Measurements from ENCODE around the gene PARN. TPM values are rescaled to one million over a fixed set of nuclear protein-coding genes. Genes with fewer than 3 reads are reported as not detected.

Gene PARN
- polyA plus RNA-seq, 1 experiment: 18.5 TPM

- Histone ChIP-seq H3K36me3 (ENCODE audit: control insufficient read depth, insufficient read depth, low read length) (peaks cover 12% of the 10 kb centered on the region), H3K27me3 (ENCODE audit: control insufficient read depth, insufficient read depth, low read length) (no peaks in the 10 kb centered on the region), H3K4me3 (ENCODE audit: low read depth, low read length) (no peak overlapping the region)
- POLR2A ChIA-PET: no interaction called here
- CTCF ChIA-PET: no interaction called here
- TF ChIP-seq CTCF (IDR thresholded peaks at IDR 0.05; ENCODE audit: insufficient read depth, low read depth, low read length): no peak
- no peak for DNase-seq (ENCODE audit: low read depth)
Measured at GRCh38 chr16:14669776-14670175, 39.7 kb upstream of the PARN start.

- no peak for DNase-seq (ENCODE audit: low read depth)
- TF ChIP-seq CTCF (IDR thresholded peaks at IDR 0.05; ENCODE audit: insufficient read depth, low read depth, low read length): no peak
- Histone ChIP-seq H3K27me3 (ENCODE audit: control insufficient read depth, insufficient read depth, low read length) (no peaks in the 10 kb centered on the region), H3K36me3 (ENCODE audit: control insufficient read depth, insufficient read depth, low read length) (peaks cover 13% of the 10 kb centered on the region), H3K4me3 (ENCODE audit: low read depth, low read length) (no peak overlapping the region)
- ChIA-PET CTCF (no interaction called here), POLR2A (interaction anchor here (0.7 kb wide), 1 partner anchor 14 kb away, joined by 3 read pairs; no protein-coding TSS in a partner anchor)
Measured at GRCh38 chr16:14668556-14669223, 38.6 kb upstream of the PARN start.

DNA sequence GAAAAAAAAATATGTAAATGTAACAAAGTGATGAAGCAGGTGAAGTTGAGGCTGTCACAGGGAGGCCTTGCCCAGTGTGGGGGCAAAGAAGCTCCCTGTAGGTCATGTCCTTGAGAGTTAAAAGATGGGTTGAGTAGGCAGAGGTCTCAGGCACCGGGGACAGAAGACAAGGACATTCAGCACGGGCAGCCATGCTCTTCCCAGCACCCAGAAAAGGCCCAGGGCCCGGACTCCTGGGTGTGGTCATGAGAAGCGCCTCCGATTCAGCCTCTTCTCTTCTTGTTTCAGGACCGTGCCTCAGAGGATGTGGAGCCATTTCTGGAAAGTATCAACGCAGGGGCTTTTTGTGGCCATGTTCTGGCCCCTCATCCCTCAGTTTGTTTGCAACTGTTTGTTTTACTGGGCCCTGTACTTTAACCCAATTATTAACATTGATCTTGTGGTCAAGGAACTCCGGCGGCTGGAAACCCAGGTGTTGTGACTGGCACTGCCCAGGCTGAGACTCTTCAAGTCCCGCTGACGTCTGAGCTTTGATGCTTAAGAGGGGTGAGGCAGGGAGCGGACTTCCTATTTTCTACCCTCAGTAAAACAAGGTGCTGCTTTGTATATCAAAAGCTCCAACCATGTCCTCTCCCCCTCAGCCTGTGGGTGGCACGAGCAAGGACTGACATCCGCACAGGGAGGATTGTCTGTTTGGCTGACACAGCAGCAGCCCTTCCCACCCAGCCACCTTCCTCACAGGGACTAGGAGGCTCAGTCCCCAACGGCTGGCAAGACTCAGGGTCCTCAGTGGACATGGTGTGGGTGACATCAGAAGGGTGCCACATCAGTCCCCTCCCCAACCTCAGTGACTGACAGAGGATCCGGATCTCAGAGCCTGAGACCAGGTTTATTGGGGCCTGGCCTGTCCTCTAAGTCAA is 37.5 kb upstream of the PARN start:
- ChIA-PET CTCF (interaction anchor here (0.7 kb wide), 1 partner anchor 12 kb away, joined by 3 read pairs; no protein-coding TSS in a partner anchor), POLR2A (no interaction called here)
- DNase-seq (ENCODE audit: low read depth): no peak
- Histone ChIP-seq H3K4me3 (ENCODE audit: low read depth, low read length) (no peak overlapping the region), H3K27me3 (ENCODE audit: control insufficient read depth, insufficient read depth, low read length) (no peaks in the 10 kb centered on the region), H3K36me3 (ENCODE audit: control insufficient read depth, insufficient read depth, low read length) (peaks cover 14% of the 10 kb centered on the region)
- no peak for TF ChIP-seq CTCF (IDR thresholded peaks at IDR 0.05; ENCODE audit: insufficient read depth, low read depth, low read length)

DNA sequence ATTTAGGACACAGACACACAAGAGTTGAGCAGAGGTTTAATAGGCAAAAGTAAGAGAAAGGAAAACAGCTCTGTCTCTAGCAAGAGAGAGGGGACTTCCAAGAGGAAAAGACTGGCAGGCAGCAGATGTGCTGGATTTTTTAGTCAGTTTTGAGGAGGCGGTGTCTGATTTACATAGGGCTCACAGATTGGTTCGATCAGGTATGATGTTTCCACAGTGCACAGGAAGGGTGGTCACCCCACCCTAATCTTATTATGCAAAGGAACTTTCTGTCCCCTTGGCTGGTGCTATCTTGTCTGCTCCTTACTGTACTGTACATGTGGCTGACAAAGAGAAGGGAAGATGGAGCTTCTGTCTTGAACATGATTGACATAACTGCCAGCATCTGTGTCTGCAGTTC is 28.0 kb upstream of the PARN start:
- H3K36me3 ChIP-seq (ENCODE audit: control insufficient read depth, insufficient read depth, low read length): peaks cover 13% of the 10 kb centered on the region
- H3K4me3 ChIP-seq (ENCODE audit: low read depth, low read length): no peak overlapping the region
- ChIA-PET POLR2A (interaction anchor here (0.7 kb wide), 1 partner anchor 438 kb away, joined by 3 read pairs; no protein-coding TSS in a partner anchor), CTCF (no interaction called here)
- no peak for TF ChIP-seq CTCF (IDR thresholded peaks at IDR 0.05; ENCODE audit: insufficient read depth, low read depth, low read length)
- H3K27me3 ChIP-seq (ENCODE audit: control insufficient read depth, insufficient read depth, low read length): no peaks in the 10 kb centered on the region
- DNase-seq (ENCODE audit: low read depth): no peak

GRCh38 chr16:14652726-14653125 is 22.7 kb upstream of the PARN start:
- Histone ChIP-seq H3K27me3 (ENCODE audit: control insufficient read depth, insufficient read depth, low read length) (no peaks in the 10 kb centered on the region), H3K36me3 (ENCODE audit: control insufficient read depth, insufficient read depth, low read length) (peaks cover 19% of the 10 kb centered on the region), H3K4me3 (ENCODE audit: low read depth, low read length) (no peak overlapping the region)
- POLR2A ChIA-PET: no interaction called here
- no peak for TF ChIP-seq CTCF (IDR thresholded peaks at IDR 0.05; ENCODE audit: insufficient read depth, low read depth, low read length)
- CTCF ChIA-PET: no interaction called here
- DNase-seq (ENCODE audit: low read depth): no peak
